ENCODE data around the gene SCN1B. TPM values are rescaled to one million over a fixed set of nuclear protein-coding genes. Genes with fewer than 3 reads are reported as not detected.
A peak's percentile ranks its signal among the peaks of the same experiment; 100 is the strongest.
"Not testable (repeated sequence)": the region's sequence is repeated elsewhere in the genome, so short reads cannot be mapped to it uniquely, and the experiment has no call there.

Gene SCN1B
- total RNA-seq, 1 experiment from 2014 or later, result 12.8 TPM

GRCh38 chr19:35000647-35001501 lies 29.4 kb upstream of the SCN1B start:
- DNase-seq (ENCODE audit: low read depth), result peak; percentile 46

- no peak for DNase-seq (ENCODE audit: low read depth)
These were observed 28.2 kb upstream of the SCN1B start for GRCh38 chr19:35002037-35002535.

DNA sequence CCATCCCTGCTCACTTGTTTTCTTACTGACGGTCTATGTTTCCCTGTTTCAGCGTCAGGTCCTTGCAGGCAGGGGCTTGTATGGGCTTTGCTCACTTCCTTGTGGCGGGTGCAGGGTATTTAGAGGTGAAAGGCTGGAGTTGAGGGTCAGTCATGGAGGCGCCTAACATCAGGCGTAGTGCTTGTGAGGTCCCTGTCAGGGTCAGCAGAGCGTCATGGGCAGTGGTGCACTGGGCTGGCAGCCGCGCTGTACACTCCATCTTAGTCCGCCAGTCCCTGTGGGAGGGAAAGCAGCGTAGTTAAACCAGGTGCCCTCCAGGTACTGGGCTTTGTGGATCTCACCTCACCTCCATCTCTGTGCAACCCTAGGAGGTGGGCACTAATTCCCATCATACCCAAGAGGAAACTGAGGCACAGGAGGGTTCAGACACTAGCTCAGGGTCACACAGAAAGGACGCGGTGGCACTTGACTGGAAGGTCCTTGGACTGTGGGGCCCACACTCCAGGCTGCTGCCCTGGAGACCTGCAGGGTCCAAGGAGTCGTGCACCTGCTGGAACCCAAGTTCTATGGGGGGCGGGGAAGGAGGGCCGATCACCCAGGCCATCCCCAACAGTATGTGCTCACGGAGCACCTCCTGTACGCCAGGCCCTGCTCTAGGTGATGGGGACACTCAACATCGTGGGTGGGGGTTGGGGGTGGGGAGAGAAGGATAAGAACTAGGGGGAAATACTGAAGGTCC lies 25.6 kb upstream of the SCN1B start:
- DNase-seq (ENCODE audit: low read depth), result no peak

- DNase-seq (ENCODE audit: low read depth), result no peak
These were observed 24.9 kb upstream of the SCN1B start for GRCh38 chr19:35005256-35005977.

GRCh38 chr19:35006007-35006341 lies 24.3 kb upstream of the SCN1B start:
- DNase-seq (ENCODE audit: low read depth), result not testable (repeated sequence)

GRCh38 chr19:35006342-35006998 lies 23.8 kb upstream of the SCN1B start:
- no peak for DNase-seq (ENCODE audit: low read depth)

- DNase-seq (ENCODE audit: low read depth), result no peak
These were observed 23.3 kb upstream of the SCN1B start for GRCh38 chr19:35006999-35007365.

DNA sequence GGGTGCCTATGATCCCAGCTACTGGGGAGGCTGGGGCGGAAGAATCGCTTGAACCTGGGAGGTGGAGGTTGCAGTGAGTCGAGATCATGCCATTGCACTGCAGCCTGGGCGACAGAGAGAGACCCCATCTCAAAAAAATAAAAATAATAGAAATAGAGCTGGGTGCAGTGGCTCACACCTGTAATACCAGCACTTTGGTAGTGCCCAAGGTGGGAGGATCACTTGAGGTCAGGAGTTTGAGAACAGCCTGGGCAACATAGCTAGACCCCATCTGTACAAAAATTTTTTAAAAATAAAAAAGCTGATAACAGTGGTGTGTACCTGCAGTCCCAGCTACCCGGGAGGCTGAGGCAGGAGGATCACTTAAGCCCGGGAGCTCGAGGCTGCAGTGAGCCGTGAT lies 22.8 kb upstream of the SCN1B start:
- not testable (repeated sequence) for DNase-seq (ENCODE audit: low read depth)

DNA sequence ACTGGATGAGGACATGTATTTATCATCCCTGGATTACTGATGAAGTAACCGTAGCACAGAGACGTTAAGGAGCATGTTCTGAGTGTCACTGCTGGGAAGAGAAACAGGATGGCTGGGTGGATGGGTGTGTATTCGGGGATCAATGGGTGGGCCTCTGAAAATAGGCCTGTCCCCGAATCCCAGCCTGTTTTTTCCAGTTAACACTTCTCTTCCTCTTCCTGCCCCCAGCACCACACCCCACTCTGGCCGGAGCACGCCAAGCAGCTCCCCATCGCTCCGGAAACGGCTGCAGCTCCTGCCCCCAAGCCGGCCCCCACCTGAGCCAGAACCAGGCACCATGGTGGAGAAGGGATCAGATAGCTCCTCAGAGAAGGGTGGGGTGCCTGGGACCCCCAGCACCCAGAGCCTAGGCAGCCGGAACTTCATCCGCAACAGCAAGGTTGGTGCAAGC lies 21.4 kb upstream of the SCN1B start:
- DNase-seq (ENCODE audit: low read depth), result no peak

- no peak for DNase-seq (ENCODE audit: low read depth)
These were observed 20.6 kb upstream of the SCN1B start for GRCh38 chr19:35009424-35010415.

DNA sequence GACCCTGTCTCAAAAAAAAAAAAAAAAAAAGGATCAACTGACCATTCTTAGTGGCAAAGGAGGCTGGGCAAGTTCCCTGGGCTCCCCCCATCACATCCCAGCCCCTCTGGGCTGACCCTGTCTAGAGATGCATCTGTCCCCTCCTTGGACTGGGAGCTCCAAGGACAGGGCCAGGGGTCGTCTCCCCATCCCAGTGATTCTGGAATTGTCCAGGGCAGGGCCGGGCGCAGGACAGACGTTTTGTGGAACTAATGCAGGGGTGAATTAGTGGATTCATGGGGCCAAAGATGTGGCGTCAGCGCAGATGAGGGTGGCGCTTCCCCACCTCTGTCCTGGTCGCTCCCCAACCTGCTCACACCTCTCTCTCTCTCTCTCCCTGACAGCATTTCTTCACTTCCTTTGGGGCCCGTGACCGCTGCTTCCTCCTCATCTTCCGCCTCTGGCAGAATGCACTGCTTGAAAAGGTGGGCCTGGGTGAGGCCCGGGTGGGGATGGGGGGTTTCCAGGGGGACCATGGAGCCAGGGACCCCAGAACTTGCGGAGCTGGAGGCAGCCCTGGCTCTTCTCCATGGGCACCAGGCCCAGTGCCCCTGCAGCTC lies 19.1 kb upstream of the SCN1B start:
- no peak for DNase-seq (ENCODE audit: low read depth)

DNA sequence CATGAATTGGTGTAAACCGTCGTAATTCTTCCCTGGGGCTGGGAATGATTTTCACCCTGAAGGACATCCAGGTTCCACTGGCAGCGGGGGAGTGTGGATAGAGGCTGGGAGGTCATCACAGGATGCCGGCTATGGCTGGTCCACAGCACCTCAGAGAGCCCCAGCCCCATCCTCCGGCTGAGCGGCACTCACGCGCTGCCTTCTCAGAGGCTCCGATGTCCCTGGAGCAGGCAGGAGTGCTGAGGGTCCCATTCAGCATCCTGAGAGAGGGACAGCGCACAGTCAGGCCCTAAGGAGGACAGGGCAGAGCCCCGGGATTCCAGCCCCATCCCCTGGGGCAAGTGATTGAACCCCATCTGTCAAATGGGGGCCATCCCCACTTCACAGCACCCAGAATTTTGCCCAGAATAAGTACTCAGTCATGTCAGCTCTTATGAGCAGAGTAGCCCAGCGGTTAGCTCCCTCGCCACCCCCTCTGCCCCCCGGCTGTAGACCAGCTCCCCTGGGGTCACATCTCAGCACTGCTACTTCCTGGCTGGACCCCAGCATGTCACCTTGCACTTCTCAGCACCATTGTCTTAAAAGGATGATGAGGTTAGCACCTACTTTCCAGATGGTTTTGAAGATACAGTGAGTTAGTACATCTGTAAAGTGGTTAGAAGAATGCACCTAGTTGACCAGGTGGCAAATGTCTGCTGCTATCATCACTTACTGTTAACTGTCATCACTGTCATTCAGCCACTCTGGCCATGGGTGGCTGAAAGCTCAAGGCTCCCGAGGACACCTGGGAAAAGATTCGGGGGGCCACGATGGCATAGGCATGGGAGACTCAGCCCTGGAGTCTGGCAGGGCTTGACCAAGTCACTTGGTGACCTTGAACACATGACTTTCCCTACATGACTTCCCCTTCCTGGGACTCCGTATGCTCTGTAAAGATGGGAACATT lies 18.3 kb upstream of the SCN1B start:
- DNase-seq (ENCODE audit: low read depth), result no peak

GRCh38 chr19:35013041-35013819 lies 17.0 kb upstream of the SCN1B start:
- DNase-seq (ENCODE audit: low read depth), result no peak

DNA sequence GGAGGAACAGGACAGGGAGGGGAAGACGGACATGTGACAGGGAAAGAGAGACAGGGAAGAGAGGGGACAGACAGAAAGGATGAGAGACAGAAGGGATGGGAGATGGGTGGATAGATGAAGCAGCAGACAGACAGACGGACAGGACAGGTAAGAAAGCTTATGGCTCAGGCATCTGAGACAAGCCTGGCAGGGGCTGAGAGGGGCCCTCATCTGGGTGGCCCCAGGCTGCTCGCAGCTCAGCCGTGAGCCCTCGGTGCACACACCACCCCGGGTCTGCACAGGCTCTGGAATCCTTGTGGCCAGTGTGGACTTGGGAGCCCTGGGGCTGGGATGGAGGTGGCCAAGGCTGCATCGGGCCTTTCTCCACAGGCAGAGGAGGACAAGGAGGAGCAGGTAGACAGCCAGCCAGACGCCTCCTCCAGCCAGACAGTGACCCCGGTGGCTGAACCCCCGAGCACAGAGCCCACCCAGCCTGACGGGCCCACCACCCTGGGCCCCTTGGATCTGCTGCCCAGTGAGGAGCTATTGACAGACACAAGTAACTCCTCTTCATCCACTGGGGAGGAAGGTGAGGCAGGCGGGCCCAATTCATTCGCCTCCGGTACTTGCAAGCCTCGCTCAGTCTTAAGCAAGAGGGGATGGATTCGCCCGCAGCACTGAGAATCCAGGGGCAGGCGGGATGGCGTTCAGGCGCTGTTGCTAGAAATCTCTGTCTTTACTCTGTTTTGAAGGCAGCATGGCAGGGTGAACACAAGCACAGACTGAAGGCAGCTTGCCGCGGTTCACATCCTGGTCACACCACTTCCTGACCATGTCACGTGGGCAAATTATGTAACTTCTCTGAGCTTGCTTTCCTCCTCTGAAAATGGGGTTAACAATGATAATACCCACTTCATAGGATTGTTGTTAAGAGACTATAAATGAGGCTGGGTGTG lies 16.2 kb upstream of the SCN1B start:
- DNase-seq (ENCODE audit: low read depth), result no peak

DNA sequence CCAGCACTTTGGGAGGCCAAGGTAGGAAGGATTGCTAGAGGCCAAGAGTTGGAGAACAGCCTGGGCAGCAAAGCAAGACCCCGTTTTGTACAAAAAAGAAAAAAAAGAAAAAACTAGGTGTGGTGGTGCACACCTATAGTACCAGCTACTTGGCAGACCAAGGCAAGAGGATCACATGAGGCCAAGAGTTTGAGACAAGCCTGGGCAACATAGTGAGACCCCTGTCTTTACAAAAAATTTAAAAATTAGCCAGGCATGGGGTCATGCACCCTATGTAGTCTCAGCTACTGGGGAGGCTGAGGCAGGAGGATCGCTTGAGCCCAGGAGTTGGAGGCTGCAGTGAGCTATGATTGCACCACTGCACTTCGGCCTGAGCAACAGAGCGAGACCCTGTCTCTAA lies 15.5 kb upstream of the SCN1B start:
- not testable (repeated sequence) for DNase-seq (ENCODE audit: low read depth)

- no peak for DNase-seq (ENCODE audit: low read depth)
These were observed 14.9 kb upstream of the SCN1B start for GRCh38 chr19:35015270-35015953.
